GM23338 (cell line): ENCODE data around the gene DNAH11. TPM values are rescaled to one million over a fixed set of nuclear protein-coding genes. Genes with fewer than 3 reads are reported as not detected.

ENCODE experiments used
- ATAC-seq: fragments of 200-7000 bp; cut with Tn5 transposase; 3 replicates; pipeline ENCODE4 v1.9.1; 2020
- DNase-seq: peaks from one replicate; pipeline ENCODE4 v3.0.0-alpha.2; 2015; ENCODE audit warnings: low spot score
- H2AFZ ChIP-seq: fragments of 200-600 bp; sonication (generic); 2 replicates; pipeline ENCODE4 v1.8.0; 2016; ENCODE audit warnings: antibody characterized with exemption, mild to moderate bottlenecking, moderate library complexity
- H3F3A ChIP-seq: fragments of 200-600 bp; sonication (generic); replicated peaks from 2 replicates; pipeline ENCODE4 v1.8.0; 2017; ENCODE audit warnings: antibody characterized with exemption, mixed run types, low read depth
- H3K27ac ChIP-seq: fragments of 200-600 bp; sonication (generic); 2 replicates; pipeline ENCODE4 v1.6.1; 2016; ENCODE audit warnings: low read depth
- H3K27me3 ChIP-seq: fragments of 200-600 bp; sonication (generic); 2 replicates; pipeline ENCODE4 v1.8.0; 2016; ENCODE audit warnings: mild to moderate bottlenecking, mixed run types, moderate library complexity; ENCODE audit not compliant: insufficient read depth
- H3K36me3 ChIP-seq: fragments of 200-600 bp; sonication (generic); 2 replicates; pipeline ENCODE4 v1.8.0; 2016; ENCODE audit warnings: mild to moderate bottlenecking; ENCODE audit not compliant: insufficient read depth
- H3K4me1 ChIP-seq: fragments of 200-600 bp; sonication (generic); 2 replicates; pipeline ENCODE4 v1.8.0; 2016; ENCODE audit warnings: mild to moderate bottlenecking, moderate library complexity; ENCODE audit not compliant: insufficient read depth
- H3K4me2 ChIP-seq: fragments of 200-600 bp; sonication (generic); 2 replicates; pipeline ENCODE4 v1.7.1; 2017; ENCODE audit warnings: mixed run types
- H3K4me3 ChIP-seq: fragments of 200-600 bp; sonication (generic); 2 replicates; pipeline ENCODE4 v1.6.1; 2016; ENCODE audit warnings: mixed run types
- H3K79me2 ChIP-seq: fragments of 200-600 bp; sonication (generic); replicated peaks from 2 replicates; pipeline ENCODE4 v1.8.0; 2017; ENCODE audit warnings: mild to moderate bottlenecking; ENCODE audit not compliant: insufficient read depth
- H3K9me2 ChIP-seq: fragments of 200-600 bp; sonication (generic); 2 replicates; pipeline ENCODE4 v1.8.0; 2017; ENCODE audit not compliant: insufficient read depth
- H4K20me1 ChIP-seq: fragments of 200-600 bp; sonication (generic); replicated peaks from 2 replicates; pipeline ENCODE4 v1.8.0; 2017; ENCODE audit warnings: mild to moderate bottlenecking; ENCODE audit not compliant: insufficient read depth
- H3K27ac Mint-ChIP-seq: 2 replicates; pipeline ENCODE4 v1.8.0; 2020; ENCODE audit warnings: inconsistent platforms, mild to moderate bottlenecking, moderate library complexity, mixed read lengths
- H3K27me3 Mint-ChIP-seq: 3 replicates; pipeline ENCODE4 v1.8.0; 2022; ENCODE audit warnings: low read depth, mild to moderate bottlenecking, moderate library complexity, mixed read lengths, inconsistent platforms; ENCODE audit not compliant: insufficient read depth, poor library complexity
- H3K36me3 Mint-ChIP-seq: 3 replicates; pipeline ENCODE4 v1.8.0; 2021; ENCODE audit warnings: low read depth, mild to moderate bottlenecking, inconsistent platforms, moderate library complexity, mixed read lengths
- H3K4me1 Mint-ChIP-seq: 3 replicates; pipeline ENCODE4 v1.8.0; 2020; ENCODE audit warnings: mild to moderate bottlenecking, inconsistent platforms, mixed read lengths
- H3K4me3 Mint-ChIP-seq: 3 replicates; pipeline ENCODE4 v1.8.0; 2021; ENCODE audit warnings: moderate library complexity, mild to moderate bottlenecking, inconsistent platforms, mixed read lengths
- H3K9me3 Mint-ChIP-seq: 3 replicates; pipeline ENCODE4 v1.8.0; 2020; ENCODE audit warnings: moderate library complexity, mild to moderate bottlenecking, inconsistent platforms, mixed read lengths
- CREB1 ChIP-seq: fragments of 250-450 bp; sonication (Bioruptor Pico); IDR thresholded peaks from 2 replicates; pipeline ENCODE4 v1.5.0; 2020; ENCODE audit warnings: low read depth, mild to moderate bottlenecking, moderate library complexity
- EZH2 ChIP-seq: fragments of 200-600 bp; sonication (generic); IDR thresholded peaks from one replicate; pipeline ENCODE4 v1.8.0; 2017; ENCODE audit warnings: antibody characterized with exemption, mild to moderate bottlenecking, low read depth; ENCODE audit not compliant: unreplicated experiment
- EZH2phosphoT487 ChIP-seq: fragments of 200-600 bp; sonication (generic); IDR thresholded peaks from one replicate; pipeline ENCODE4 v1.8.1; 2018; ENCODE audit warnings: antibody characterized with exemption; ENCODE audit not compliant: unreplicated experiment
- REST ChIP-seq: IDR thresholded peaks from one replicate; pipeline ENCODE4 v1.6.1; 2018; ENCODE audit warnings: antibody characterized with exemption; ENCODE audit not compliant: unreplicated experiment
- ZNF462 ChIP-seq: fragments of 250-450 bp; sonication (Bioruptor Pico); IDR thresholded peaks from 2 replicates; pipeline ENCODE4 v1.5.0; 2020; ENCODE audit warnings: mild to moderate bottlenecking, moderate library complexity
- polyA plus RNA-seq: library from polyadenylated mRNA; unstranded; fragments of >200 nt; fragmentation: Nextera tagmentation; extraction: Ambion mirVana; gene quantifications from 2 replicates; pipeline ENCODE4 v1.2.1, GENCODE V29; 2016
- total RNA-seq: library from RNA; depleted of rRNA; stranded (reverse); fragments of >200 nt; shearing (Covaris generic); gene quantifications from 2 replicates; pipeline ENCODE4 v1.2.3, GENCODE V29; 2014
- TF ChIP-seq, protein P1 (sequence below), 2 experiments: fragments of 200-600 bp in 1 of 2; sonication (generic) in 1 of 2; conservative IDR thresholded peaks; 2 replicates each; pipeline versions ENCODE4 v1.5.1 to v1.6.1; 2016 to 2017; ENCODE audit warnings: antibody characterized with exemption in 2 of 2, low read depth in 2 of 2, mild to moderate bottlenecking in 2 of 2, moderate library complexity in 1 of 2

The DNAH11 gene
- total and polyA plus RNA-seq, 2 experiments from 2014 or later = 9.3 TPM

GRCh38 chr7:21547501-21547900 is 4.7 kb downstream of the DNAH11 start (continued):
- no peak for TF ChIP-seq ZNF462 (CRISPR knock-in tag)
- TF ChIP-seq EZH2 = no peak
- TF ChIP-seq, protein P1, sequence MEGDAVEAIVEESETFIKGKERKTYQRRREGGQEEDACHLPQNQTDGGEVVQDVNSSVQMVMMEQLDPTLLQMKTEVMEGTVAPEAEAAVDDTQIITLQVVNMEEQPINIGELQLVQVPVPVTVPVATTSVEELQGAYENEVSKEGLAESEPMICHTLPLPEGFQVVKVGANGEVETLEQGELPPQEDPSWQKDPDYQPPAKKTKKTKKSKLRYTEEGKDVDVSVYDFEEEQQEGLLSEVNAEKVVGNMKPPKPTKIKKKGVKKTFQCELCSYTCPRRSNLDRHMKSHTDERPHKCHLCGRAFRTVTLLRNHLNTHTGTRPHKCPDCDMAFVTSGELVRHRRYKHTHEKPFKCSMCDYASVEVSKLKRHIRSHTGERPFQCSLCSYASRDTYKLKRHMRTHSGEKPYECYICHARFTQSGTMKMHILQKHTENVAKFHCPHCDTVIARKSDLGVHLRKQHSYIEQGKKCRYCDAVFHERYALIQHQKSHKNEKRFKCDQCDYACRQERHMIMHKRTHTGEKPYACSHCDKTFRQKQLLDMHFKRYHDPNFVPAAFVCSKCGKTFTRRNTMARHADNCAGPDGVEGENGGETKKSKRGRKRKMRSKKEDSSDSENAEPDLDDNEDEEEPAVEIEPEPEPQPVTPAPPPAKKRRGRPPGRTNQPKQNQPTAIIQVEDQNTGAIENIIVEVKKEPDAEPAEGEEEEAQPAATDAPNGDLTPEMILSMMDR (conservative IDR thresholded peaks at IDR 0.05; ENCODE audit: low read depth in 2 of 2) = no peak

DNA sequence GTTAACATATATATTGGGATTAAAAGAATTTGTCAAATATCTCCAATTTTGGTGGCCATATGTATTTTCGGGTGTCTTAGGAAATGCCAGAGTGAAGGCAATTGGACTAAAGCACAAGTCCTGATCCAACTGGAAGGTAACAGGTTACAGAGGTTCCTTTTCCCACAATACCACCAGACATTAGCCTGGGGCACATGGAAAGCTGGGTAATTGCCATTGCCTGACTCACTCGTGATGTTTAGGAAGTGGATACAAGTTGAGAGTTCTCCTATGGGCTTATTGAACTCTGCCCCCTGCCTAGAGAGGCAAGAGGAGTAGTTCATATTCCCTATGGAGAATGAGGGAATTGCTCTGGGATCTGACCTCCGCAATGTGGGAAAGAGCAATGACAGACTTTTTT is 5.7 kb downstream of the DNAH11 start:
- Mint-ChIP-seq H3K9me3 (no peaks in the 10 kb centered on the region), H3K4me1 (peaks cover 41% of the 10 kb centered on the region), H3K27ac (no peak overlapping the region), H3K36me3 (no peaks in the 10 kb centered on the region), H3K27me3 (peaks cover 8% of the 10 kb centered on the region), H3K4me3 (no peak overlapping the region)
- H3F3A ChIP-seq = 0 out of 2 replicates have a peak, but pooled peaks cover 7% of the 10 kb centered on the region
- no peak overlapping the region for H3K27ac ChIP-seq
- peaks cover 38% of the 10 kb centered on the region for H3K4me1 ChIP-seq
- no peaks in the 10 kb centered on the region for H3K79me2 ChIP-seq
- no peak overlapping the region for H3K4me3 ChIP-seq
- no peak overlapping the region for H2AFZ ChIP-seq
- ATAC-seq (no peak), DNase-seq (no peak)
- no peaks in the 10 kb centered on the region for H4K20me1 ChIP-seq
- no peaks in the 10 kb centered on the region for H3K9me2 ChIP-seq
- no peaks in the 10 kb centered on the region for H3K36me3 ChIP-seq
- H3K27me3 ChIP-seq = peaks cover 18% of the 10 kb centered on the region
- no peak overlapping the region for H3K4me2 ChIP-seq
- TF ChIP-seq REST (no peak), EZH2phosphoT487 (no peak), CREB1 (no peak)
